Testis (tissue), 2 donors: Measurements from ENCODE around the gene ARF1.

Source experiments
- POLR2A ChIP-seq: fragments of 450-650 bp; IDR thresholded peaks from one replicate; pipeline ENCODE4 v1.6.1; 2017; ENCODE audit warnings: antibody characterized with exemption, mild to moderate bottlenecking, moderate library complexity
- TF ChIP-seq, protein P1 (sequence below), 3 experiments: fragments of 450-650 bp in 2 of 3; fragments of 200-600 bp in 1 of 3; sonication (generic) in 1 of 3; IDR thresholded peaks; one replicate each; pipeline ENCODE4 v1.5.1; 2016 to 2019; ENCODE audit warnings: antibody characterized with exemption in 3 of 3, mild to moderate bottlenecking in 2 of 3, moderate library complexity in 1 of 3

GRCh38 chr1:228079013-228079412, 3.5 kb upstream of the ARF1 start:
- TF ChIP-seq POLR2A: no peak
- TF ChIP-seq, protein P1, sequence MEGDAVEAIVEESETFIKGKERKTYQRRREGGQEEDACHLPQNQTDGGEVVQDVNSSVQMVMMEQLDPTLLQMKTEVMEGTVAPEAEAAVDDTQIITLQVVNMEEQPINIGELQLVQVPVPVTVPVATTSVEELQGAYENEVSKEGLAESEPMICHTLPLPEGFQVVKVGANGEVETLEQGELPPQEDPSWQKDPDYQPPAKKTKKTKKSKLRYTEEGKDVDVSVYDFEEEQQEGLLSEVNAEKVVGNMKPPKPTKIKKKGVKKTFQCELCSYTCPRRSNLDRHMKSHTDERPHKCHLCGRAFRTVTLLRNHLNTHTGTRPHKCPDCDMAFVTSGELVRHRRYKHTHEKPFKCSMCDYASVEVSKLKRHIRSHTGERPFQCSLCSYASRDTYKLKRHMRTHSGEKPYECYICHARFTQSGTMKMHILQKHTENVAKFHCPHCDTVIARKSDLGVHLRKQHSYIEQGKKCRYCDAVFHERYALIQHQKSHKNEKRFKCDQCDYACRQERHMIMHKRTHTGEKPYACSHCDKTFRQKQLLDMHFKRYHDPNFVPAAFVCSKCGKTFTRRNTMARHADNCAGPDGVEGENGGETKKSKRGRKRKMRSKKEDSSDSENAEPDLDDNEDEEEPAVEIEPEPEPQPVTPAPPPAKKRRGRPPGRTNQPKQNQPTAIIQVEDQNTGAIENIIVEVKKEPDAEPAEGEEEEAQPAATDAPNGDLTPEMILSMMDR (IDR thresholded peaks at IDR 0.05): no peak
